SH-SY5Y (cell line): ENCODE measurements around the gene TYW1.
A peak's percentile ranks its signal among the peaks of the same experiment; 100 is the strongest.

Source experiments
- GATA2 ChIP-seq: IDR thresholded peaks from 2 replicates; pipeline ENCODE4 v1.6.1; 2011; ENCODE audit warnings: mild to moderate bottlenecking, low read depth, low read length
- GATA3 ChIP-seq: IDR thresholded peaks from 2 replicates; pipeline ENCODE4 v1.6.1; 2011; ENCODE audit warnings: low read depth, mild to moderate bottlenecking, low read length, moderate library complexity

DNA sequence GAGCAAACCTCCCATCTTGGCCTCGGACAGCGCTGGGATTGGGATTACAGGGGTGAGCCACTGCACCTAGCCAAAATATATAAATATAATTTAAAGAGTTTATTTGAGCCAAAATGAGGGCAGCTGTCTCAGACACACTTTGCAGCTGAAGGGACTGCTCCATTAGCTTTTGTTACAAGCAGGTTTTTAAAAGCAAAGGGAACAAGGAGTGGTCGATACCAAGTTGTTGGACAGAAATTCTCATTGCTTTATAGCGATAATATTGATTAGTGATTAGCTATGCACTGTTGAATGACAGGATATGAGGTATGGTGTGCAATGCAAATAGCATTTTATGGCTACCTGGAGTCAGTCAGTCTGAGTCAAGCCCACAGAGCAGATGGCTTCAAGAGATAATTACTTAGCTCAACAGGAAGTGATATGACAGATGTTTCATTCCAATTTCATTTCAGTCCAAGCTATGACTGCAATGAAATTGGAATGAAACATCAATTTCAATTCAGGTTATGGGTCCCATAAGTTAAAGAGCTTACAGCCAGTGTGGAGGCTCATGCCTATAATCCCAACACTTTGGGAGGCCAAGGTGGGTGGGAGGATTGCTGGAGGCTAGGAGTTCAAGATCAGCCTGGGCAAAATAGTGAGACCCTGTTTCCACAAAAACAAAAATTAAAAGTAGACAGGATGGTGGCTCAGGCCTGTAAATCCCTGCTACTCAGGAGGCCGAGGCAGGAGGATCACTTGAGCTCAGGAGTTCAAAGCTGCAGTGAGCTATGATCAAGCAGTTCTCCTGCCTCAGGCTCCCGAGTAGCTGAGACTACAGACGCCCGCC, 23.1 kb downstream of the TYW1 start:
- TF ChIP-seq GATA3 (no peak; the same call in 1 of the 2 replicates), GATA2 (peak; percentile 72; the same call in 1 of the 2 replicates)
